ENCODE data around the gene VRK3. TPM values are rescaled to one million over a fixed set of nuclear protein-coding genes. Genes with fewer than 3 reads are reported as not detected.
A peak's percentile ranks its signal among the peaks of the same experiment; 100 is the strongest.

Gene VRK3
- total RNA-seq, 2 experiments from 2014 or later, result 65.1 to 65.4 TPM

DNA sequence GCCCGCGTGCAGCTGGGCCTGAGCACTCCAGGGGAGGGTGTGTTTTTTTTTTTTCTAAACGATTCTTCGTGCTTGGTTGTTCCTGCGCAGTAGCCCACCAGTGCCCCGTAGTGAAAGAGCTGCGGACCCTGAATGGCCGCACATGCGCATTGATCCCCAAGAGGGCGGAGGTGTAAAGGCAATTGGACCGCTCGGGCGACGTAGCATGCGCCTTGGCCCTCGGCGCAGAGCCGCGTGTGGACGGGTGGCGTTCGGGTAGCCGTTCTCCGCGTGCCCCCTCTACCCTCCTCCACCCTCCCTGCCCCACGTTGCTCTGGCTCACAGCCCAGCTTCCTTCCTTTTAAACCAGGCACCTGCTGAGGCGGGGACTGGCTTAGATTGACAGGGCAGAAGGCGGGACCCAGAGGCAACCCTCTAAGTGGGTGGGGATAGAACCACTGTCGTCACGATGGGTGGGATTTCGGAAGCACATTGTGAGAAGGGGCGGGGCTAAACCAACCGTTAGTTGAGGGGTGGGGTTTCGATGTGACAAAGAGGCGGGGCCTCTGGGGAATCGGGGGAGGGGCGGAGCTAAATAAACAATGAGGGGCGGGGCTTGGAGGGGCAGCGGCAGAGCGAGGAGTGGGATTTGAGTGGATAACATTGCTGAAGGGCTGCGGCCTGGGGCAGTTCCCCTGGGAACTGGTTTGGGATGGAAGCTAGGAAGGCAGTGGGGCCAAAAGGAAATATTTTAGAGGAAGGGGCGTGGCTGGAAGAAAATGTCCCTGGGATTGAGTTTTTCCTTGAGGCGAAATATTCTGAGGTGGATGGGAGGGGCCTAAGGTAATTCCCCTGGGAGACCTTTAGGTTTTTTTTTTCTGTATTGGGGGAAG lies 95.3 kb downstream of the VRK3 start:
- Mint-ChIP-seq H3K9me3 (no peaks in the 10 kb centered on the region), H3K36me3 (ENCODE audit: low read depth) (peaks cover 39% of the 10 kb centered on the region), H3K27ac (peak overlapping the region; percentile 96), H3K4me3 (peak overlapping the region; percentile 99), H3K27me3 (peaks cover 5% of the 10 kb centered on the region), H3K4me1 (ENCODE audit: low read depth) (peaks cover 66% of the 10 kb centered on the region)
- intact Hi-C loops (cut with DNase I, micrococcal nuclease), result loop anchor here (1.0 to 5.0 kb wide), 7 partner anchors 33 to 582 kb away; partner anchors contain the start of genes AKT1S1 (in 1 of the 2), ASPDH (in 1 of the 2), IL4I1 (in 1 of the 2) and JOSD2 (in 1 of the 2)
- ATAC-seq (ENCODE audit: poor library complexity), result peak; percentile 87
- Histone ChIP-seq H3K4me1 (ENCODE audit: insufficient read depth, low read length) (peaks cover 73% of the 10 kb centered on the region), H3K27me3 (ENCODE audit: control insufficient read depth in 1 of 2, insufficient read depth in 2 of 2, low read length in 2 of 2) (no peaks in the 10 kb centered on the region), H3K36me3 (ENCODE audit: insufficient read depth, low read length) (peaks cover 24% of the 10 kb centered on the region), H3K27ac (ENCODE audit: low read depth in 1 of 2, low read length in 2 of 2) (peak overlapping the region; percentile 90 to 93), H3K4me3 (ENCODE audit: low read length) (peak overlapping the region; percentile 89), H3K9me3 (ENCODE audit: control insufficient read depth in 1 of 2, insufficient read depth in 1 of 2, low read length in 2 of 2) (peaks cover 0 to 4% of the 10 kb centered on the region in 2 experiments)
- DNase-seq, result peak; percentile 82 to 98 (median 90)
- ChIA-PET POLR2A (interaction anchor here (0.7 to 2.6 kb wide), 15 partner anchors 18 to 941 kb away, joined by 3 to 41 read pairs (median 6); partner anchors contain the start of genes AKT1S1, AP2A1, IL4I1 and MED25), CTCF (interaction anchor here (0.7 to 1.3 kb wide), 3 partner anchors 11 to 53 kb away, joined by 3 to 10 read pairs (median 3); partner anchors contain the start of genes AKT1S1 and TBC1D17)
- TF ChIP-seq, protein P1, sequence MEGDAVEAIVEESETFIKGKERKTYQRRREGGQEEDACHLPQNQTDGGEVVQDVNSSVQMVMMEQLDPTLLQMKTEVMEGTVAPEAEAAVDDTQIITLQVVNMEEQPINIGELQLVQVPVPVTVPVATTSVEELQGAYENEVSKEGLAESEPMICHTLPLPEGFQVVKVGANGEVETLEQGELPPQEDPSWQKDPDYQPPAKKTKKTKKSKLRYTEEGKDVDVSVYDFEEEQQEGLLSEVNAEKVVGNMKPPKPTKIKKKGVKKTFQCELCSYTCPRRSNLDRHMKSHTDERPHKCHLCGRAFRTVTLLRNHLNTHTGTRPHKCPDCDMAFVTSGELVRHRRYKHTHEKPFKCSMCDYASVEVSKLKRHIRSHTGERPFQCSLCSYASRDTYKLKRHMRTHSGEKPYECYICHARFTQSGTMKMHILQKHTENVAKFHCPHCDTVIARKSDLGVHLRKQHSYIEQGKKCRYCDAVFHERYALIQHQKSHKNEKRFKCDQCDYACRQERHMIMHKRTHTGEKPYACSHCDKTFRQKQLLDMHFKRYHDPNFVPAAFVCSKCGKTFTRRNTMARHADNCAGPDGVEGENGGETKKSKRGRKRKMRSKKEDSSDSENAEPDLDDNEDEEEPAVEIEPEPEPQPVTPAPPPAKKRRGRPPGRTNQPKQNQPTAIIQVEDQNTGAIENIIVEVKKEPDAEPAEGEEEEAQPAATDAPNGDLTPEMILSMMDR (IDR thresholded peaks at IDR 0.05), result no peak

DNA sequence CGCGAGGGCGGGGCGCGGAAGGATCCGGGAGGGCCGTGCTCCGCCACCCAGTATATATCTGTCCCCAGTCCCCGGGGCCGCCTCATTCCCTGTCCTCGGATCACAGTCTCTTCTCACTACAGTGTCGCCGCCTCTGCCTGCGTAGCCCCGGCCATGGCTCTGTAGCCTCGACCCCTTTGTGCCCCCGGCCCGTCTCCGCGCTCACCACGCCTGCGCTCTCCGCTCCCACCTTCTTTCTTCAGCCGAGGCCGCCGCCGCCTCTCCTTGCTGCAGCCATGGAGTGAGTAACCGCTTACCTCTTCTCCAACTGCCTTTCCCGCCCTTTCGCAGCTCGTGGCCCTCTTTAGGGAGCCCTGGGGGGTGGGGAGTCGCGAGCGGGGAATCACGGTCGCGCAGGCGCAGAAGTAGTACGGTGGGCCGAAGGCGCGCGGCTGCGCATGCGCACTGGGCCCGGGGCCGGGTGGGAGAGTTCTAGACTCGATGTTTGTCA lies 96.0 kb downstream of the VRK3 start, which contains the start of the genes ATF5 and NUP62:
Gene ATF5 (plus strand): TSS at position 85 of the 490 bp plus-strand sequence. CDS start 1,646 bp downstream, outside the sequence.
Gene NUP62 (minus strand): TSS at position 384 of the 490 bp plus-strand sequence. CDS start 19,697 bp downstream, outside the sequence.
- CTCF ChIA-PET, result interaction anchor here (0.9 to 1.3 kb wide), 3 partner anchors 11 to 39 kb away, joined by 3 to 10 read pairs (median 4); no protein-coding TSS in a partner anchor
- Mint-ChIP-seq H3K27me3 (peaks cover 5% of the 10 kb centered on the region), H3K36me3 (ENCODE audit: low read depth) (peaks cover 46% of the 10 kb centered on the region), H3K9me3 (no peaks in the 10 kb centered on the region), H3K4me1 (ENCODE audit: low read depth) (peaks cover 66% of the 10 kb centered on the region), H3K27ac (peak within 1 kb of the TSS; percentile 96), H3K4me3 (peak within 1 kb of the TSS; percentile 99)
- peaks cover 31% of the 10 kb centered on the region for H3K36me3 ChIP-seq (ENCODE audit: insufficient read depth, low read length)
- peaks cover 79% of the 10 kb centered on the region for H3K4me1 ChIP-seq (ENCODE audit: insufficient read depth, low read length)
- H3K9me3 ChIP-seq (ENCODE audit: control insufficient read depth in 1 of 2, insufficient read depth in 1 of 2, low read length in 2 of 2), result peaks cover 0 to 4% of the 10 kb centered on the region in 2 experiments
- H3K27ac ChIP-seq (ENCODE audit: low read depth in 1 of 2, low read length in 2 of 2), result peak within 1 kb of the TSS; percentile 90 to 93
- DNase-seq (peak; percentile 86 to 96 (median 90)), ATAC-seq (ENCODE audit: poor library complexity) (peak; percentile 2)
- no peaks in the 10 kb centered on the region for H3K27me3 ChIP-seq (ENCODE audit: control insufficient read depth in 1 of 2, insufficient read depth in 2 of 2, low read length in 2 of 2)
- intact Hi-C loops (cut with DNase I, micrococcal nuclease), result loop anchor here in 1 of 2 experiments (1.0 to 5.0 kb wide), 5 partner anchors 38 to 163 kb away; partner anchors contain the start of genes AKT1S1, MED25, TBC1D17 and VRK3
- H3K4me3 ChIP-seq (ENCODE audit: low read length), result peak within 1 kb of the TSS; percentile 89
- TF ChIP-seq, protein P1 (IDR thresholded peaks at IDR 0.05), result no peak
- POLR2A ChIA-PET, result interaction anchor here (0.7 to 2.6 kb wide), 15 partner anchors 17 to 940 kb away, joined by 3 to 41 read pairs (median 6); partner anchors contain the start of genes AKT1S1, AP2A1, IL4I1 and MED25

Data from CD4-positive, alpha-beta T cell (primary cell).